DND-41 (cell line): ENCODE data around the gene NFXL1.

Experiments used
- ATAC-seq: fragments of 200-7000 bp; cut with Tn5 transposase; 3 replicates; pipeline ENCODE4 v1.9.1; 2021; ENCODE audit warnings: low read depth; ENCODE audit not compliant: insufficient read depth
- DNase-seq: peaks from one replicate; pipeline ENCODE4 v3.0.0-alpha.2; 2020
- H2AFZ ChIP-seq: 2 replicates; pipeline ENCODE4 v1.6.0; 2012; ENCODE audit warnings: low read depth, low read length
- H3K27ac ChIP-seq: 2 replicates; pipeline ENCODE4 v1.5.1; 2012; ENCODE audit warnings: low read length, inconsistent platforms
- H3K27me3 ChIP-seq: fragments of 200-600 bp; sonication (generic); 2 replicates; pipeline ENCODE4 v1.6.0; 2012; ENCODE audit warnings: low read length, mild to moderate bottlenecking, inconsistent platforms; ENCODE audit not compliant: insufficient read depth, poor library complexity
- H3K36me3 ChIP-seq: 2 replicates; pipeline ENCODE4 v1.5.1; 2012; ENCODE audit warnings: low read length, inconsistent platforms; ENCODE audit not compliant: insufficient read depth
- H3K4me1 ChIP-seq: 2 replicates; pipeline ENCODE4 v1.5.1; 2012; ENCODE audit warnings: mild to moderate bottlenecking, low read length; ENCODE audit not compliant: insufficient read depth
- H3K4me2 ChIP-seq: 2 replicates; pipeline ENCODE4 v1.6.0; 2012; ENCODE audit warnings: mild to moderate bottlenecking, moderate library complexity, low read length, inconsistent platforms; ENCODE audit not compliant: insufficient read depth
- H3K4me3 ChIP-seq, 2 experiments: fragments of 200-600 bp in 1 of 2; shearing (Covaris generic) in 1 of 2; 2 replicates each; pipeline ENCODE4 v1.5.1; 2012 to 2016; ENCODE audit warnings: inconsistent platforms in 2 of 2, low read length in 2 of 2, mild to moderate bottlenecking in 2 of 2, low read depth in 1 of 2, moderate library complexity in 1 of 2
- H3K79me2 ChIP-seq: 2 replicates; pipeline ENCODE4 v1.6.0; 2012; ENCODE audit warnings: low read length, inconsistent platforms; ENCODE audit not compliant: insufficient read depth
- H3K9ac ChIP-seq: 2 replicates; pipeline ENCODE4 v1.6.0; 2012; ENCODE audit warnings: low read depth, mild to moderate bottlenecking, inconsistent platforms, low read length, moderate library complexity
- H3K9me3 ChIP-seq: 2 replicates; pipeline ENCODE4 v1.5.1; 2012; ENCODE audit warnings: low read length, moderate library complexity, mild to moderate bottlenecking, inconsistent platforms; ENCODE audit not compliant: insufficient read depth, severe bottlenecking
- H4K20me1 ChIP-seq: 2 replicates; pipeline ENCODE4 v1.6.0; 2012; ENCODE audit warnings: low read length; ENCODE audit not compliant: insufficient read depth
- CTCF ChIP-seq: IDR thresholded peaks from 2 replicates; pipeline ENCODE4 v1.5.1; 2012; ENCODE audit warnings: borderline replicate concordance, low read length, moderate library complexity, mild to moderate bottlenecking; ENCODE audit not compliant: poor library complexity, severe bottlenecking; ENCODE audit errors: extremely low read depth
- EZH2 ChIP-seq: IDR thresholded peaks from 3 replicates; pipeline ENCODE4 v1.6.1; 2012; ENCODE audit warnings: borderline replicate concordance, low read depth, mild to moderate bottlenecking, moderate library complexity, low read length, inconsistent platforms; ENCODE audit not compliant: severe bottlenecking

The NFXL1 gene

GRCh38 chr4:47936336-47936735 is 22.0 kb upstream of the NFXL1 start:
- ATAC-seq (no peak), DNase-seq (no peak)
- Histone ChIP-seq H4K20me1 (no peaks in the 10 kb centered on the region), H3K9ac (no peak overlapping the region), H3K4me1 (no peaks in the 10 kb centered on the region), H3K9me3 (no peaks in the 10 kb centered on the region), H3K27me3 (peaks cover 5% of the 10 kb centered on the region), H2AFZ (no peak overlapping the region), H3K4me2 (no peak overlapping the region), H3K4me3 (no peak overlapping the region), H3K36me3 (no peaks in the 10 kb centered on the region), H3K27ac (no peak overlapping the region), H3K79me2 (no peaks in the 10 kb centered on the region)
- no peak for TF ChIP-seq EZH2
- no peak for TF ChIP-seq CTCF

- Histone ChIP-seq H3K27me3 (peaks cover 3% of the 10 kb centered on the region), H3K4me2 (no peak overlapping the region), H3K9me3 (no peaks in the 10 kb centered on the region), H3K4me1 (no peaks in the 10 kb centered on the region), H3K36me3 (no peaks in the 10 kb centered on the region), H3K27ac (no peak overlapping the region), H3K9ac (no peak overlapping the region), H3K4me3 (no peak overlapping the region), H4K20me1 (no peaks in the 10 kb centered on the region), H2AFZ (no peak overlapping the region), H3K79me2 (no peaks in the 10 kb centered on the region)
- ATAC-seq (peak; percentile 49; the same call in 2 of the 3 replicates), DNase-seq (no peak)
- TF ChIP-seq EZH2 (no peak), CTCF (peak; percentile 73)
Observed at GRCh38 chr4:47933840-47934239, 19.5 kb upstream of the NFXL1 start.

- no peak overlapping the region for H3K4me3 ChIP-seq
- H3K27ac ChIP-seq, result no peak overlapping the region
- H3K4me2 ChIP-seq, result no peak overlapping the region
- H2AFZ ChIP-seq, result no peak overlapping the region
- H3K9me3 ChIP-seq, result no peaks in the 10 kb centered on the region
- ATAC-seq, result no peak
- H3K36me3 ChIP-seq, result no peaks in the 10 kb centered on the region
- DNase-seq, result no peak
- no peaks in the 10 kb centered on the region for H4K20me1 ChIP-seq
- no peaks in the 10 kb centered on the region for H3K4me1 ChIP-seq
- no peaks in the 10 kb centered on the region for H3K27me3 ChIP-seq
- TF ChIP-seq EZH2, result no peak
- TF ChIP-seq CTCF, result no peak
- H3K9ac ChIP-seq, result no peak overlapping the region
- no peaks in the 10 kb centered on the region for H3K79me2 ChIP-seq
Observed at GRCh38 chr4:47930971-47931804, 16.8 kb upstream of the NFXL1 start.
